Activated T-cell treated with anti-CD3 and anti-CD28 coated beads for 4 hours (primary cell): Measurements from ENCODE around the gene APBB1IP.
"Not testable (repeated sequence)": the region's sequence is repeated elsewhere in the genome, so short reads cannot be mapped to it uniquely, and the experiment has no call there.

Experiments used
- DNase-seq: peaks from one replicate; pipeline ENCODE4 v3.0.0-alpha.2; 2020

APBB1IP gene

DNA sequence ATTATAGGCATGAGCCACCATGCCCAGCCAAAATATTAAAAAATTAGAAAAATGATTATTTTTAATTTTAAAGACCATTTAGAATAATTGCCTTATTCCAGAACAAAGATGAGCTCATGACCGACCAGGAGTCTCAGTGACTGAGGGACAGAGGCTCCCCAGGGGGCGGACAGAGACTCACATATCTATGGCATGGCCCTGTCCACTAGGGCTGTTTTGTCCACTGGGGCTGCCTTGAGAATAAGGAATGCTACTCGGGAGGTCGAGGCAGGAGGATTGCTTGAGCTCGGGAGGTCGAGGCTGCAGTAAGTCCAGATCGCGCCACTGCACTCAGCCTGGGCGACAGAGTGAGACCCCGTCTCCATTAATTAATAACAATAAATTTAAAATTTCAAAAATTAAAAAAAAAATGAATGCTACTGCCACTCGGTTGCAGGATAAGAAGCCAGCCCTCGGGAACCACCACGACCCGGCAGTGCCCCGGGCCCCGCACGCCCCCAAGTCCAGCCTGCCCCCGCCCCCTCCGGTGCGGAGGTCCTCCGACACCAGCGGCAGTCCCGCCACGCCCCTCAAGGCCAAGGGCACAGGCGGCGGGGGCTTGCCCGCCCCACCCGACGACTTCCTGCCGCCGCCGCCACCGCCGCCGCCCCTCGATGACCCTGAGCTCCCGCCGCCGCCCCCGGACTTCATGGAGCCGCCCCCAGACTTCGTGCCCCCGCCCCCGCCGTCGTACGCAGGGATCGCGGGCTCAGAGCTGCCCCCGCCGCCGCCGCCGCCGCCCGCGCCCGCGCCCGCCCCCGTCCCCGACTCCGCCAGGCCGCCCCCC is 128.6 kb downstream of the APBB1IP start:
- no peak for DNase-seq

DNA sequence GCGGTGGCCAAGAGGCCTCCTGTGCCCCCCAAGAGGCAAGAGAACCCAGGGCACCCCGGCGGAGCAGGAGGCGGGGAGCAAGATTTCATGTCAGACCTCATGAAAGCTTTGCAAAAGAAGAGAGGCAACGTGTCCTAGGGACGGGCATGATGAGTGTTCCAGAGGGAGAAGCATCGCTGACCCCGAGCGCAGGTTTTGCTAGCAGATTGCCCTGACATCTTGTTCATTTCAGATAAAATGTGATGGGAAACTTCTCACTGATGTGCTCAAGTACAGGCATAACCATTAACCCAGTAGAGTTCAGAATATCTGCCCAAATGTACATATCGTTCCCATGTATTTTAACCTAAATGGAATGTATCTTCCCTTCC is 129.2 kb downstream of the APBB1IP start:
- DNase-seq, result no peak

DNA sequence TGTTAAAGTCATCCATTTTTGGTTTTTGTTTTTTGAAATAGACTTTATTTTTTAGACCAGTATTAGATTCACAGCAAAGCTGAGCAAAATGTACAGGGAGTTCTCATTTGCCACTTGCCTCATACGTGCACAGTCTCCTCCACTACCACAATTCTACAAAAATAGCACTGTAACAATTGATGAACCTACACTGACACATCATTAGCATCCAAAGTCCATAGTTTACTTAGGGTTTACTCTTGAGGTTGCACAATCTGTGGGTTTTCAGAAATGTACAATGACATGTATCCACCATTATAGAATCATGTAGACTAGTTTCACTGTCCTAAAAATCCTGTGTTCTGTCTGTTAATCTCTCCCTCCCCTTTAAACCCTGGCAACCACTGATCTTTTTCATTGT is 133.5 kb downstream of the APBB1IP start:
- DNase-seq, result no peak

DNA sequence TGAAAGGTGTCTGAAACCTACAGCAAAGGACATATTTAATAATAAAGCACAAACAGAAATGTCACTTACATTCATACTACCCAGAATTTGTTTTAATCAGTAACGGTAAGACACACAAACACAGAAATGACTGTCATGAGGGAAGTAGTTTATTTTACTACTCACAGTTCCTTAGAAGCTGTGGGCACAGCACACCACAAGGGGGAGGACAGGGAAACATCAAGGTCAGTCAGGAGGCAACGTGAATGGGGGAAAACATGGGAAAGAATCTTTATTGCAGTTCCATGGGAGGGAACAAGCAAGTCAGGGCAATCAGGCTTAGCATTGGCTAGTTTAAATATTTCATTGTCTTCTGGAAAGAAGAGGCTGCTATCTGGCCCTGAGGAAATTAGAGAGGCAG is 135.5 kb downstream of the APBB1IP start:
- no peak for DNase-seq

DNA sequence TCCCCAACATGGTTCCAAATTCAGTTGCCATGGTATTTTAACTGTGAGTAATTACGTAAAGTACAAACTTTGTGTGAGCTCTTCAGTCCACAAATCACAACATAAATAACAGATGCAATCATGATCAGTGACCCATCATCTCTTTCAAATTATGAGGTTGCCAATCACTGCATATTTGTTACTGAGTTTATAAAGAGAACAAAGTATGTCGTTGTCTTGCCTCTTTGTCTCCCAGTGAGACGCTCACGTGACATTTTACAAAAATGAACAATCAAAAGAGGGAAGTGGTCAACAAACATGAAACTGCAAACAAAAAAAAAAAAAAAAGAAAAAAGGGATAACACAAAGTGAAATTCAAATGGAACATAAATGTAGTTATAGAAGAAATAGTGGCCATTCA is 136.6 kb downstream of the APBB1IP start:
- no peak for DNase-seq

DNA sequence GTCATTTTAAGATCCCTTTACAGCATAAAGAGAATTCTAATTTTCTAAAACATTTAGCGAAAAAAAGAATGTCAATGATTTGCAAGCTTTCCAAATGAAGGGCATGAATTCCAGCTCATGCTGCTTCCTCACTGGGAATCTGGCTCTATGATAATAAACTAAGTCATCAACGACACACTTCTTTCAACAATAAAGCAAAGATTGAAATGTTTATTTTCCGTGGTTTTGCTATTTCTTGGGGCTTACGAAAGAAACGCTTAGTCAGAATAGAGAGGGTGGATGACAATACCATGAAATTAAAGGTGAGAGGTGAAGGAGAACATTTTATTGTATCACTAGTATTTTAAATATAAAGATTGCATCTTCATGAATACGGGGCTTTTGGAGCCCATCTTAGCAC is 140.2 kb downstream of the APBB1IP start:
- not testable (repeated sequence) for DNase-seq

DNA sequence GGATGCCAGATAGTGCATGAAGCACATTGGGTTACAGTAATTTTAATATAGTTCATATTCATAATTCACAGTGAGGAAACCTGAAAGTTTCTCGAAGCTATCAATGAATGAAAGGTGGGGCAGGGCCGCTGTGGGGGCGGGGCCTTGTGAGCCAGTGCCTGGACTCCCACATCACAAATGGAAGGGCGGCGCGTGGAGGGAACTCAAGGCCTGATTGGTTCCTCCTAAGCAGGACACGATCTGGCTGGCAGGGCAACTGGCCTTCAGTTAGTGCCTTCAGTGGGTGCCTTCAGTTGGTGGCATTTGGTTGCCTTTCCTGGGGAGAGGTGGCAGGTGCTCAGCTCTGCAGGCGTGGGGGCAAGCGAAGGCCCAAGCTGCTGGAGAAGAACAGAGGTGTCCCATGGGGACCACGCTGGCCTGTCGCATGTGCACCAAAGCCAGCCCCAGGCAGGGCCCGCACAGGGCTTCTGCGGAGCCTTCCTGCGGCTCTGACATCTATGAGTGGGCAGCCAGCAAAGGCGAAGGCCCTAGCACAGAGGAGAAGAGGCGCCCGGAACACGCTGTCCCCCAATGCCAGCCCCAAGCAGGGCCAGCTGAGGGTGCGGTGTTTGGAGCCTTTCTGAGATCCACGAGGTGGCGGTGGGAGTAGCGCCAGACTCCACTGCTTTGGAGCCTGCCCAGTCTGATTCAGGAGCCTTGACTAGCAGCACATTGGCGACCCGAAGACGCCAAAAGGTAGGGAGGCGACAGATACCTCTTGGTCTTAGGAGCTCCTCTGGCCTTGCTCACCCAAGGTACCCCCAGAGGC is 141.3 kb downstream of the APBB1IP start:
- DNase-seq, result no peak

DNA sequence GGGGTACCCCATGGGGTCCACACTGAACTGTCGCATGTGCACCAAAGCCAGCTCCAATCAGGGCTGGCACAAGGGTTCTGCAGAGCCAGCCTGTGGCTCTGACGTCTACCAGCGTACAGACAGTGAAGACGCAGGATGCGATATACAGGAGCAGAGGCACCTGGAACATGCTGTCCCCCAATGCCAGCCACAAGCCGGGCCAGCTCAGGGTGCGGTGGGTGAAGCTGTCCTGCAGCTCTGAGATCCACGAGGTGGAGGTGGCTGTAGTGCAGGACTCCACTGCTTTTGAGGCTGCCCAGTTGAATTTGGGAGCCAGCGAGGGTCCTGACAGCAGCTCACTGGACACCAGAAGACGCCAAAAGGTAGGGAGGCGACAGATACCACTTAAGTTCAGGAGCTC is 148.1 kb downstream of the APBB1IP start:
- DNase-seq, result no peak

DNA sequence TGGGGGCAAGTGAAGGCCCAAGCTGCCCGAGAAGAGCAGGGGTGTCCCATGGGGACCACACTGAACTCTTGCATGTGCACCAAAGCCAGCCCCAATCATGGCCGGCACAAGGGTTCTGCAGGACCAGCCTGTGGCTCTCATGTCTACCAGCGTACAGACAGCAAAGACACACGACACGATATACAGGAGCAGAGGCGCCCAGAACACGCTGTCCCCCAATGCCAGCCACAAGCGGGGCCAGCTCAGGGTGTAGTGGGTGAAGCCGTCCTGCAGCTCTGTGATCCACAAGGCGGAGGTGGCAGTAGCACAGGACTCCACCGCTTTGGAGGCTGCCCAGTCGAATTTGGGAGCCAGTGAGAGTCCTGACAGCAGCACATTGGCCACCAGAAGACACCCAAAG is 150.5 kb downstream of the APBB1IP start:
- no peak for DNase-seq

DNA sequence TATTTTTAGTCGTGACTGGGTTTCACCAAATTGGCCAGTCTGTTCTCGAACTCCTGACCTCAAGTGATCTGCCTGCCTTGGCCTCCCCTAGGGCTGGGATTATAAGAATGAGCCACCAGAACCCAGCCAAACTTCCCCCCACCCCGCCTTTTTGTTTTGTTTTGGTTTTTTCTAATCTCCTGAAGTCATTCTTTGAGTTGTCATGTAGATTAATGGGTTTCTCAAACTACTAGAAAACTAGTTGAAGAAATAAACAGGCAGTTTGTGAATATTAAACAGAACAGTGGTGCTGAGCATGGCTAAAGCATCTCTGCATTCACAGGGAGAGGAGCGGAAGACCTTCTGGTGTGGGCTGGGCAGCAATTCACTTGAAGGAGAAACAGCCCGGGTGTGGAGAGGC is 151.7 kb downstream of the APBB1IP start:
- DNase-seq, result not testable (repeated sequence)

DNA sequence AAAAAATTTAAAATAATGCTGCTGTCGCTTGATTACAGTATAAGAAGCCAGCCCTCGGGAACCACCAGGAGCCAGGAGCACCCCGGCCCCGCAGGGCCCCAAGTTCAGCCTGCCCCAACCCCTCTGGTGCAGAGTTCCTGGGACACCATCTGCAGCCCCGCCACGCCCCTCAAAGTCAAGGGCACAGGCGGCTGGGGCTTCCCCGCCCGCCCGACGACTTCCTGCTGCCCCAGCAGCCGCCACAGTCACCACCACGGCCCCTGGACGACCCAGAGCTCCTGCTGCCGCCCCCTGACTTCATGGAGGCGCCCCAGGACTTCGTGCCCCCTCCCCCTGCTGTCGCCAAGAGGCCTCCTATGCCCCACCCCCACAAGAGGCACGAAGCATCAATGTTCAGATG is 155.8 kb downstream of the APBB1IP start:
- no peak for DNase-seq

DNA sequence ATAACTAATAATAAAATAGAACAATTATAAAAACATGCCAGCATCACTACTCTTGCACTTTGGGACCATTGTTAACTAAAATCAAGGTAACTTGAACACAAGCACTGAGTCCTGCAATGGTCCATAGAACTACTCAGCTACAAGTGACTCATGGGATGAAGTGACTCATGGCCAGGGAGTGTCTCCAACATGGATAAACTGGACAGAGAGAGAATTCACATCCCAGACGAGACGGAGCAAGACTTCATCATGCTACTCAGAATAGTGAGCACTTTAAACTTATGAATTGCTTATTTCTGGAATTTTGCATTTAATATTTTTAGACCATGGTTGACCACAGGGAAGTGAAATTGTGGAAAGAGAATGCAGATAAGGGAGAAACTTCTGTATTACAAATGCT is 165.1 kb downstream of the APBB1IP start:
- not testable (repeated sequence) for DNase-seq

DNA sequence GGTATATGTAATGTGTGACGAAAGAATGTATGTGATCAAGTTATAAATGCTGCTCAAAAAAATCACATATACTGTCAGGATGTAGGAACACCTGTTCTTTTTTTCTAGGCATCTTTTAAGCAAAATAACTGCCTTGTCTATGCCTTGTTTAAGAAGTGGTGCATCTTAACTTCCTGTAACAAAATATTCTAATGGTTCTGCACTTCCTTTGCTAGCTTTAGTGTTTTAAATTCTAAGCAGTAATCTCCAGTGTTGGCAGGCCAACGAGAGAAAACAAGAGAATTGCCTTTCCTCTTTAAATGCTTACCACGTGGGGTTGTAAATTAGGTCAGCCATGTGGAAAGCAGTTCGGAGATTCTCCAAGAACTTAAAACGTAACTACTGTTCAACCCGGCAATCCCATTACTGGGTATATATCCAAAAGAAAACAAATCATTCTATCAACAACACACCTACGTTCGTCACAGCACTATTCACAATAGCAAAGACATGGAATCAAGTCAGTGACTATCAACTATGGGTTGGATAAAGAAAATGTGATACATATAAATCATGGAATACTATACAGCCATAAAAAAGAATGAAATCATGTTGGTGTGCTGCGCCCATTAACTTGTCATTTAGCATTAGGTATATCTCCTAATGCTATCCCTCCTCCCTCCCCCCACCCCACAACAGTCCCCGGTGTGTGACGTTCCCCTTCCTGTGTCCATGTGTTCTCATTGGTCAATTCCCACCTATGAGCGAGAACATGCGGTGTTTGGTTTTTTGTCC is 166.4 kb downstream of the APBB1IP start:
- DNase-seq, result not testable (repeated sequence)

DNA sequence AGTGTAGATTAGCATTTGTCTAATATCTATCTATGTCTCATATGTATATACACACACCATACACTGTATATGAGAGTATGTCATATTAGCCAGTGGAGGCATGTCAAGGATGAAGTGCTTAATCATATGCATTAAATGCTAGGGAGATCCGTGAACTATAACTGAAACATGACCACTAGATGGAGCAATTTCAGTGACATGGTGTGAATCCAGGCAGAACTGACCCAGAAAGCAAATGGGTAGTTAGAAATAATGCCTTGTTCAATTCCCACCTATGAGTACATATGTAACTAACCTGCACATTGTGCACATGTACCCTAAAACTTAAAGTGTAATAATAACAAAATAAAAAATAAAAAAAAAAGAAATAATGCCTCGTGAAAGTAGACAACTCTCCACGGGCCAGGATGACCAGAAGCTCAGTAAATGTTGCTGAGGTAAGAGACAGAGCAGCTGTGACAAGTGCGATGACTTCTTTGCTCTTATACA is 168.3 kb downstream of the APBB1IP start:
- DNase-seq, result not testable (repeated sequence)

DNA sequence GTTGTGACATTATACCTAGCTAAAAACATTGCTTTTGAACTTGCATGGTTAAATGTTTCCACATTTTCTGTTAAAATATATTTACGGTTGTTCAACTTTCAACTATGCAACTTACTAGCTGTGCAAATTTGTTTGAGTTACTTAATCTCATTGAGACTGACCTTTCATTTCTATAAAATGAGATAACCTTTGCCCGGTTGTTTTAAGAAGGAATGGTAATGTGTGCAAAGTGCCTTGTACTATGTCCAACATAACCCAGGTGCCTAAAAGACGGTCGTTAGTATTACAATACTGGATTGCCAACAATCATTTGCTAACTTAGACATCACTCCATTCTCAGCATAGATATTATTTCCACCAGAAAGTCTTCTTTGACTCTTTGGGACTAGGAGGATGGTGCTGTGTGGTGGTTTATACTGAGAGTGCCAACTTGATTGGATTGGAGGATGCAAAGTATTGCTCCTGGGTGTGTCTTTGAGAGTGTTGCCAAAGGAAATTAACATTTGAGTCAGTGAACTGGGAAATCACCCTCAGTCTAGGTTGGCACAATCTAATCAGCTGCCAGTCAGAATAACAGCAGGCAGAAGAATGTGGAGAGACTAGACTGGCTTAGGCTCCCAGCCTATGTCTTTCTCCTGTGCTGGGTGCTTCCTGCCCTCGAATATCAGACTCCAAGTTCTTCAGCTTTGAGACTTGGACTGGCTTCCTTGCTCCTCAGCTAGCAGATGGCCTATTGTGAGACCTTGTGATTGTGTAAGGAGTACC is 174.2 kb downstream of the APBB1IP start:
- no peak for DNase-seq
